NCI-H1105 treated with DMSO at 0.1 percent for 48 hours (cell line): ENCODE results near the gene GPR37L1.
"Not testable (repeated sequence)": the region's sequence is repeated elsewhere in the genome, so short reads cannot be mapped to it uniquely, and the experiment has no call there.

ENCODE experiments used
- DNase-seq: peaks from one replicate; lab custom pipeline; 2025; lab: John Stamatoyannopoulos, UW

The GPR37L1 gene

DNA sequence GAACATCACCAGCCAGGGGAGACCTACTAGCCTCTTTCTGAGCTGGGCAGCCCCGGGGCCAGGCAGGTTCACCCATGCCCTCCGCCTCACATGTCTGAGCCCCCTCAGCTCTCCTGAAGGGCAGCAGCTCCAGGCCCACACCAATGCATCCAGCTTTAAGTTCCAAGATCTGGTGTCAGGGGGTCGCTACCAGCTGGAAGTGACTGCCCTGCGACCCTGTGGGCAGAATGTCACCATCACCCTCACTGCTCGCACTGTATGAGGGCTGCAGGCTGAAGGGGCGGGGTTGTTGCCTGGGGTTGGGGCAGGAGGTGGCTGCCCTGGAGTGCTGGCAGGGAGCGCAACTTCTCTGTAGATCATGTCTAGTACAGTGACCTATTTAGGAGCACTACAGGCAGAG is 46.1 kb downstream of the GPR37L1 start:
- no peak for DNase-seq

DNA sequence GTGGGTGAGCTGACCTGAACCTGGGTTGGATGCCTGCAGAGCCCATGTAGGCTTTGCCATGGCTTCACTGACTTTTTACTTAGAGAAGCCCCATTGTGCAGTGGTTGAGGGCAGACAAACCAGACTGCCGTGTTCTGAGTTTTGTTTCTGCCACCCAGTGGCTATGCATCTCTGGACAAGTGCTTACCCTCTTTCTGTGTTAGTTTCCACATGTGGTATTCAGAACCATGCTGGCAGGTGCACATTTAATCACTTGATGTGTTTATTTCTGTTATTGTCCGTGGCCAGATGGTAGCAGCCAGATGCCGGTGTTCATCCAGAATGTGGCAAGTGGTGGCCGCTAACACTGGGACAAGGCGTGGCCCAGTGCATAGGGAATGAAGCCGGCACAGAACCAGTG is 48.0 kb downstream of the GPR37L1 start:
- DNase-seq = no peak

DNA sequence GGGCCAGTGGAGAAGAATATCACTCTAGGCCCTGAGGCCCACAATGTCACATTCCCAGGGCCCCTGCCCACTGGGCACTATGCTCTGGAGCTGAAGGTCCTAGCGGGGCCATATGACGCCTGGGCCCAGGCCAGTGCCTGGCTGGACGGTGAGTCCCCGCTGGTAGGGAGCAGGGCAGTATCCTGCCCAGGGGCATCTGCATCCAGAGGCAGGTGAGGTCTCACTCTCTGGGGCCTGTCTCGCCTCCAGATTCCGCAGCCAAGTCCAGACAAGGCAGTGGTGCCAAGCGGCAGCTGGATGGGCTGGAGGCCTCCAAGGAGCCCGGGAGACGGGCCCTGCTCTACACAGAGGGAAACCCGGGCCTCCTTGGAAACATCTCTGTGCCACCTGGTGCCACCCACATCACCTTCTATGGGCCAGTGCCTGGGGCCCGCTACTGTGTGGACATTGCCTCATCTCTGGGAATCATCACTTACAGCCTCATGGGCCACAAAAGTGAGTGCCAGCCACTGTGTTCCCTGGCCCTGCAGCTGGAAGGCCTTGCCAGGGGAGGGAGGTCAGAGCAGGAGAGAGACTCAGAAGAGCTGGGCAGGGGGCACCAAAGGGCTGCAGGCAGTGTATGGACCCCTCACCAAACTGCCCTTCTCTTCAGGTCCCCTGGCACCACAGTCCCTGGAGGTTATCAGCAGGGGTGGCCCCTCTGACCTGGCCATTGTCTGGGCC is 48.7 kb downstream of the GPR37L1 start:
- DNase-seq = no peak

DNA sequence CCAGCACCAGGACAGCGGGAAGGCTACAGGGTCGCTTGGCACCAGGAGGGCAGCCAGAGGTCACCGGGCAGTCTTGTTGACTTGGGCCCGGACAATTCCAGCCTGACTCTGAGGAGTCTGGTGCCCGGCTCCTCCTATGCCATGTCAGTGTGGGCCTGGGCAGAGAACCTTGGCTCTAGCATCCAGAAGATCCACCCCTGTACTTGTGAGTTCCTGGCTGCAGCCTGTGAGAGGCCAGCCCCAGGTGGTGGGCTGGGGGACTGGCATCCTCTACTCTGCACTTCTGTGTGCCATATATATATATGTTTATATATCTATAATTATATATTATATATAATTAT is 49.3 kb downstream of the GPR37L1 start:
- DNase-seq = no peak

DNA sequence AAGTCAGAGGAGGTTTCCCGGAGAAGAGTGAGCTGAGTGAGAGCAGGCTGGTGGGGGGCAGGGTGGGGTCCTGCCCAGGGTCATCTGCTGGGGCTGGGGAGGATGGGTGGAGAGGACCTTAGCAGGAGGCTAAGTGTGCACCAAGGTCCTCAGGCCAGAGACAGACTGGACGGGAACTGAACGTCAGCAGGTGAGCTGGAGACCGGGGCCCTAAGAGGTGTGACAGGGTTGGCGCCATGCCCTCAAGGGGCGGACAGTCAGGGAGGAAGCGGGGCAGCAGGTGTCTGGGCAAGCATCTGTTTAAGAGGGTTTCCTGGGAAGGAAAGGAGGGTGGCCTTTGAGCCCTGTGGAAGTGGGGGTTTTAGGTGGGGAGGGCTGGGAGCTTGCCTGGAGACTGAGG is 51.3 kb downstream of the GPR37L1 start:
- no peak for DNase-seq

DNA sequence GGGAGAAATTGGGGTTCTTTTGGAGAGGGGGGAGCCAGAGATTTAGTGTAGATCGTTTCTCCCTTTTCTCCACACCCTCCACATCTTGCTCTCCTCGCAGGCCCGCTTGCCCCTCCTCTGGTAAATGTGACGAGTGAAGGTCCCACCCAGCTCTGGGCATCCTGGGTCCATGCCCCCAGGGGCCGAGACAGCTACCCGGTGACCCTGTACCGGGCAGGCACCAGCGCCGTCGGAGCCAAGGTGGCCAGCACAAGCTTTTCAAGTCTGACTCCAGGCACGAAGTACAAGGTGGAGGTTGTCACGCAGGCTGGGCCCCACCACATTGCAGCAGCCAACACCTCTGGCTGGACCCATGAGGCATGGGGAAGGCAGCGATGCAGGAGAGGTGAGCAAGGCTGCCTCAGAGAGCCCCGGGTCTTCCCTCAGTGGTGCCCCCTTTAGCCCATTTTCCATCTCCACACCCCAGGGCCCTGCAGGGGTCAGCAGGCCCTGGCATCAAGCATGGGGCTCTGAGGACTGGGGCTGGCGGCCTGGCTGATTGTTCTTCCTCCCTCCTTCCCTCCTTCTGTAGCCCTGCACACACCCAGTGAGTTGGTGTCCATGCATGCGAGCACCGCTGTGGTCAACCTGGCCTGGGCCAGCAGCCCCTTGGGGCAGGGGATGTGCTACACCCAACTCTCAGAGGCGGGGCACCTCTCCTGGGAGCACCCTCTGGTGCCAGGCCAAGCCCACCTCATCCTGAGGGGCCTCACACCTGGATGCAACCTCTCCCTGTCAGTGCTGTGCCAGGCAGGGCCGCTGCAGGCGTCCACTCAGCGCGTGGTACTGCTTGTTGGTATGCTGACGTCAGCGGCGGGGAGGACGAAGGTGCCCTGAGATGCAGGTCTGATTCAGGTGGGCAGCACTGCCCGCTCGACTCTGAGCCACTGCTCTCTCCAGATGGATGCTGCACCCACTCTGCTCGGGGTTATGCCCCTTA is 54.5 kb downstream of the GPR37L1 start:
- no peak for DNase-seq

DNA sequence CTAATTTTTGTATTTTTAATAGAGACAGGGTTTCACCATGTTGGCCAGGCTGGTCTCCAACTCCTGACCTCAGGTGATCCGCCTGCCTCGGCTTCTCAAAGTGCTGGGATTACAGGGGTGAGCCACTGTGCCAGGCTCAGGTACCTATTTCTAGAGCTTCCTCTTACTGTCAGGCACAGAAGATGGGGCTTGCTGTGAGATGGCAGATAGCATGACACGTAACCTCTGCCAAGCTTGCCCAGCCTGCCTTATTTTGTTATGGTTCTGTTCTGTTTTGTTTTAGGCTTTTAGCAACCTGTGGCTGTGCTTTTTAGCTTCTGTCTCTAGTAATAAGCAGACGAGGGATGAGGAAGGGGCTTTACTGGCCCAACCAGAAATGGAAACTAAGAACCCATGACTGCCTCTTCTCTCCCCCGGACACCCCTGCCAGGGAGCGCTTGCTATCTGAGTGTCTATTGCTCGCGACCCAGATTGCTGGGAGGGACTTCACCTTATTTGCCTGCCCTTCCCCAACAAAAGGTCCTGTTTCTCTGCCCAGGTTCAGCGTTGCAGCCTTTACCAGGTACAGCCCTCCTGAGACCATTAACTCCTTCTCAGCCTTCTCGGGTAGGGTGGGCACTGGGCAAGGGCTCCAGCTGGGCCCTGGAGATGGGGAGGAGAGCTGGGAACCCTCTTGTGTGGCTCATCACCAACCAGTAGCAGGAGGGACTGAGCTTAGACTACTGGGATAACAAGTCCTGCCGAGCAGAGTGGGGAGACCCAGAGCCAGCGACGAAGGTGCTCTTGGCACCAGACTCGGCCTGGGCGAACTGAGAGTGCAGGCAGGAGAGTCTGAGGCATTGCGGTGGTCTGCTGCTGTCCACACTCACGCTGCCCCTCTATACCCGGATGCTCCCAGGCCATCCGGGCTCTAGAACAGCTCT is 57.4 kb downstream of the GPR37L1 start:
- DNase-seq = no peak

DNA sequence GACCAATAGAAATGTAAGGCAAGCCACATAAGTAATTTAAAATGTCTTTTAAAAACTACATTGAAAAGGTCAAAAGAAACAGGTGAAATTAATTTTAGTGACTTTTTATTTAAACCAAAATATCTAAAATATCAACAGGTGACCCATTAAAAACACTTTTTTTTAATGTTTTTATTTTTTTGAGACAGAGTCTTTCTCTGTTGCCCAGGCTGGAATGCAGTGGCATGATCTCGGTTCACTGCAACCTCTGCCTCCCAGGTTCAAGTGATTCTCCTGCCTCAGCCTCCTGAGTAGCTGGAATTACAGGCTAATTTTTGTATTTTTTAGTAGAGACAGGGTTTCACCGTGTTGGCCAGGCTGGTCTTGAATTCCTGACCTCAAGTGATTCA is 58.0 kb downstream of the GPR37L1 start:
- DNase-seq = not testable (repeated sequence)

DNA sequence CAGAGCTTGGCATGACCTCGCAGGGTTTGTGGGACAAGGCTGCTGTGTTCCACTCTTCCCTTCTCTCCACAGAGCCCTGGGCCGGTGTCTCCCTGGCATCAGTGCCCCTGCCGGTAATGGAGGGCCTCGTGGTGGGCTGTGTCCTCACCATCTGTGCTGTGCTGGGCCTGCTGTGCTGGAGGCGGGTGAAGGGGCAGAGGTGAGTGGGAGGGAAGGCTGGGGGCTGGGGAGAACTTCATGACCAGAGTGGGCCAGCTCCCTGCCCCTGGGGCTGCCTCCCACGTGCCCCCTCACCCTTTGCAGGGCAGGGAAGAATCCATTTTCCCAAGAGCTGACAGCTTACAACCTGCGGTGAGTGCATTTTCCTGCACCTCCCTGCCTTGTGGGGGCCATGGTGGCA is 58.9 kb downstream of the GPR37L1 start:
- DNase-seq = no peak

DNA sequence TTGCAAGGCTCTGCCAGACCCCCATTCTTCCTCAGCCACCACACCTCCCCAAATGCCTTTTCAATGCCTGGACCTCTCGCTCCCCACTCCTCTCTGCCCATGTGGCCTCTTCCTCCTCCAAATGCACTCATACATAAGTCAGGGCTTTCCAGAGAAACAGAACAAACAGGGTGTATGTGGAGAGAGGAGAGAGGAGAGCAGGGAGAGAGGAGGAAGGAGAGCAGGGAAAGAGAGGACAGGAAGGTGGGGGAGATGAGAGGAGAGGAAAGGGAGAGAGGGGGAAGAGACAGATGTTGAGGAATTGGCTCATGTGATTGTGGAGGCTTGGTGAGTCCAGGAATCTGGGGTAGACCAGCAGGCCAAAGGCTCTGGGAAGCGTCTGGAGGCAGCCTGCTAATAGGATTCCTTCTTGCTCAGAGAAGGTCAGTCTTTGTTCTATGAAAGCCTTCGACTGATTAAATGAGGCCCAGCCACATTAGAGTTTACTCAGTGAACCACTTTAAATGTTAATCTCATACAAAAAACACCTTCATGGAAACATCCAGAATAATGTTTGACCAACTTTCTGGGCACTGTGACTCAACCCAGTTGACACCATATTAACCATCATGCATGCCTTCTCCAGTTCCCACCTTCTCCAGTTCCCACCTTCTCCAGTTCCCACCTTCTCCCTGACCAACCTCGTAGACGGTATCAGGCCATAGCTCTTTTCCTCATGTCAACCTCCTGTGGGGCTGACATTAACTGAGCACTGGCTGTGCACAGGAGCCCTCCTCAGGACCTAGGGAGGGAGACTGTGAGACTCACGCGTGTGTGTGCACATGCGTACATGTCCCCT is 59.5 kb downstream of the GPR37L1 start:
- DNase-seq = no peak
